ENCODE measurements around the gene CLDN9.

- TF ChIP-seq YY1 (IDR thresholded peaks at IDR 0.05; ENCODE audit: insufficient read depth, insufficient read length) (no peak), ZNF274 (IDR thresholded peaks at IDR 0.05; ENCODE audit: low read depth, low read length) (no peak), SUZ12 (IDR thresholded peaks at IDR 0.05; ENCODE audit: extremely low read depth, insufficient read depth, insufficient read length) (no peak)
These were observed 30.3 kb upstream of the CLDN9 start for GRCh38 chr16:2982402-2982801.
